ENCODE measurements around the gene INPP4B. TPM values are rescaled to one million over a fixed set of nuclear protein-coding genes. Genes with fewer than 3 reads are reported as not detected.

The INPP4B gene
- total RNA-seq, 2 donors from 2014 or later, result 10.0 to 14.1 TPM

DNA sequence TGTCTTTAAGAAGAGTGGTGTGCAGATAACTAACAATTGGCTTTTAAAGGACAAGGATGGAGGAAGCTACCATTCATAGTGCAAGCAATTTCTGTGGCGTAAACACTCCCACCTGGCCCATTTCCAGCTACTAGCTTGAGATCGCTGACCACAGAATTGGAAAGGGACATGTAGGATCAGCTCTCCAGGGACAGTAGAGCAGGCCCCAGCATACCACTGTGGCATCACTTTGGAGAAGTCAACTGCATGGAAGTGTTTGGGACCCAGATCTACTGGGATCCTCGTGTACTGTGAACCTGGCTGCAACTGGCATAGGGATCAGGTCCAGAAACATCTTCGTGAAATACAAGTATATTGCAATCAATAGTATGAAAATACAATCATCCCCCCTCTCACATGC is 515.0 kb downstream of the INPP4B start:
- Histone ChIP-seq H3K9me3 (no peaks in the 10 kb centered on the region), H3K27me3 (no peaks in the 10 kb centered on the region), H3K4me3 (no peak overlapping the region), H3K27ac (no peak overlapping the region), H3K9ac (ENCODE audit: low read depth in 2 of 2, low read length in 2 of 2) (no peak overlapping the region), H3K4me1 (no peaks in the 10 kb centered on the region), H3K36me3 (no peaks in the 10 kb centered on the region)
- DNase-seq, result no peak
- intact Hi-C loops (cut with DNase I), result no loop called here
- TF ChIP-seq, protein P1, sequence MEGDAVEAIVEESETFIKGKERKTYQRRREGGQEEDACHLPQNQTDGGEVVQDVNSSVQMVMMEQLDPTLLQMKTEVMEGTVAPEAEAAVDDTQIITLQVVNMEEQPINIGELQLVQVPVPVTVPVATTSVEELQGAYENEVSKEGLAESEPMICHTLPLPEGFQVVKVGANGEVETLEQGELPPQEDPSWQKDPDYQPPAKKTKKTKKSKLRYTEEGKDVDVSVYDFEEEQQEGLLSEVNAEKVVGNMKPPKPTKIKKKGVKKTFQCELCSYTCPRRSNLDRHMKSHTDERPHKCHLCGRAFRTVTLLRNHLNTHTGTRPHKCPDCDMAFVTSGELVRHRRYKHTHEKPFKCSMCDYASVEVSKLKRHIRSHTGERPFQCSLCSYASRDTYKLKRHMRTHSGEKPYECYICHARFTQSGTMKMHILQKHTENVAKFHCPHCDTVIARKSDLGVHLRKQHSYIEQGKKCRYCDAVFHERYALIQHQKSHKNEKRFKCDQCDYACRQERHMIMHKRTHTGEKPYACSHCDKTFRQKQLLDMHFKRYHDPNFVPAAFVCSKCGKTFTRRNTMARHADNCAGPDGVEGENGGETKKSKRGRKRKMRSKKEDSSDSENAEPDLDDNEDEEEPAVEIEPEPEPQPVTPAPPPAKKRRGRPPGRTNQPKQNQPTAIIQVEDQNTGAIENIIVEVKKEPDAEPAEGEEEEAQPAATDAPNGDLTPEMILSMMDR (IDR thresholded peaks at IDR 0.05), result no peak

DNA sequence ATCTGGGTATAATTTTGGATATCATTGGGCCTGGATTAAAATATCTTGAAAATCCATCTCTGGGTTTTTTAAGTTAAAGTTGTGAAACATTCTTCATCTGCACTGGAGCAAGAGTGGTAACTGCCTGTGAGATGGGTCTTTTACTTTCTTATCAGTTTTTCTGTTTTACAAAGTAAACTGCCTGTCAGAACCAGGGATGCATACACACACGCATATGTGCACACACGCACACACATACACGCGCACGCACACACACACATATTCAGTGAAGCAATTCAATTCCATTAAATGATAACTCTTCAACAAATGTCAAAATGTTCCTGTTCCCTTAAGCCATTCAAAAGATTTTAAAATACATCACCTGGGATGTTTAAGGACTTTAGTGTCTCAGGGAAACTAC is 515.8 kb downstream of the INPP4B start:
- intact Hi-C loops (cut with DNase I), result no loop called here
- Histone ChIP-seq H3K36me3 (no peaks in the 10 kb centered on the region), H3K27ac (no peak overlapping the region), H3K9ac (ENCODE audit: low read depth in 2 of 2, low read length in 2 of 2) (no peak overlapping the region), H3K9me3 (no peaks in the 10 kb centered on the region), H3K27me3 (no peaks in the 10 kb centered on the region), H3K4me1 (no peaks in the 10 kb centered on the region), H3K4me3 (no peak overlapping the region)
- TF ChIP-seq, protein P1 (IDR thresholded peaks at IDR 0.05), result no peak
- no peak for DNase-seq

DNA sequence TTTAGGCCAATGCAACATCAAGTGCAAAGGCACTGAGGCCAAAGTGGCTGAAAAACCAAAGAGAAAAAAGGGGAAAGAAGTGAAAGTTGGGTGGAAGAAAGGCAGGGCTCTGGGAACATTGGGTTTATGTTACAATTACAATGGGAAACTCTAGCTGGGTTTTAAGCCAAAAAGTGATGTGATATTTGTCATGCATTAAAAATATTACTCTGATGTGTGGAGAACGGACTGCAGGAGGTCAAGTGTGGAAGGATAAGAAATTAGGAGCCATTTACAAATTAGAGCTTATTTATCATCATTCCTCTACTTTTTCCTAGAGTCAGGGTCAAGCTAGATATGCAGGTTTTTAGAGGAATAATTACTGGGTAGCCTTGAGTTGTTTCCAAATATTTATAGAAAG is 516.8 kb downstream of the INPP4B start:
- TF ChIP-seq, protein P1 (IDR thresholded peaks at IDR 0.05), result no peak
- Histone ChIP-seq H3K4me1 (no peaks in the 10 kb centered on the region), H3K36me3 (no peaks in the 10 kb centered on the region), H3K9ac (ENCODE audit: low read depth in 2 of 2, low read length in 2 of 2) (no peak overlapping the region), H3K9me3 (no peaks in the 10 kb centered on the region), H3K27ac (no peak overlapping the region), H3K4me3 (no peak overlapping the region), H3K27me3 (no peaks in the 10 kb centered on the region)
- no peak for DNase-seq
- intact Hi-C loops (cut with DNase I), result no loop called here

DNA sequence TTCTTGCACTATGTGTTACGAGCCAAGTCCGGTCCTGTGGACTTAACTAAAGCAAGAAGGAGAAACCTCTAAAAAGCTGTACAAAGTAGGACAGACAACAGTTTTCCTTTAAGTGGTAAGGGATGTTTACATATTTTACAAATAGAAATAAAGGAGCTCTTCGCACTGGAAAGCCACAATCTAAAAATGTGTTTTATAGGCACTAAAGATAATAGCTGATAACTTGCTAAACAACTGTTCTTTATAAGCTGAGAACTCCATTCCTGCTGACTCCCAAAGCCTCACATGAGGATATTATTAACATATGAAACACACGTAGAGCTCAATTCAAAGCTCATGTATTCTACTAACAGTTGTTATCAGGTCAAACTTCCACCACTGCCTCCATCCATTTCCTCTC is 519.9 kb downstream of the INPP4B start:
- no peak overlapping the region for H3K27ac ChIP-seq
- TF ChIP-seq, protein P1 (IDR thresholded peaks at IDR 0.05), result no peak
- H3K4me1 ChIP-seq, result no peaks in the 10 kb centered on the region
- H3K27me3 ChIP-seq, result no peaks in the 10 kb centered on the region
- H3K9me3 ChIP-seq, result no peaks in the 10 kb centered on the region
- intact Hi-C loops (cut with DNase I), result no loop called here
- no peaks in the 10 kb centered on the region for H3K36me3 ChIP-seq
- no peak for DNase-seq
- H3K4me3 ChIP-seq, result no peak overlapping the region
- no peak overlapping the region for H3K9ac ChIP-seq (ENCODE audit: low read depth in 2 of 2, low read length in 2 of 2)

DNA sequence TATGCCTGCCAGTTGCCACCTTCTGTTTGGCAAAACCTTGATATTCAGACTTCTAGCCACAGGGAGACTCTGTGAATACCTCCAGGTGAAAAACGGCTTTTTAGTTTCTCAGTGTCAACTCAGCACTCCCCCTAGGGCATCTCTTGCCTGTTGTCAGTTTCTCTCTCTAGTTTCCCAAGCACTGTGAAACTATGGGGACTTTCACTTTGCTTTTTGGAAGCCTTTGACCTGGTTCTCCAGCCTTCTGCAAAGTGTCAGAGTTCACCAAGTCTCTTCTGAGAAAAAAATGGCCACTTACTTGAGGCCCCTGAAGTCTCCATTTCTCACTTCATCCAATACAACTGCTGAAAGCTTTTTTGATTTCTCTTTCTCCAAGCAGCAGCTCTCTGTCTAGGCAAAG is 521.5 kb downstream of the INPP4B start:
- TF ChIP-seq, protein P1 (IDR thresholded peaks at IDR 0.05), result no peak
- intact Hi-C loops (cut with DNase I), result no loop called here
- H3K36me3 ChIP-seq, result no peaks in the 10 kb centered on the region

DNA sequence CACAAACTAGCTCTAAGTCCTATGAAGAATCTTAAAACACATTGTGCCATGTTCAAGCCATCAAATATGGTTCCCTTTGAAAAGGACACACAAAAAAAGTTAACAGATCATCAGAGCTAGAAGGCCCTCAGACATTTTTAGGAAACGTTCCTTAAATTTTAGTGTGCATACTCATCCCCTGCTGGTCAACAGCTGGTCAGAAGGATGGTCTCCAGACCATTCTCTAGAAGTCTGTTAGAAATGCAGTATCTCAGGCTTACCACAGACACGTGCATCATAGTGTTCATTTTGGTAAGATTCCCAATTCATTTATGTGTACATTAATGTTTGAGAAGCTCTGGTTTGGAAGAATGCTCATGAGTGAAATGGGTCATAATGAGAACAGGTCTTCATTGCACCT is 523.1 kb downstream of the INPP4B start:
- Histone ChIP-seq H3K27me3 (no peaks in the 10 kb centered on the region), H3K4me1 (no peaks in the 10 kb centered on the region), H3K9ac (ENCODE audit: low read depth in 2 of 2, low read length in 2 of 2) (no peak overlapping the region), H3K4me3 (no peak overlapping the region), H3K36me3 (no peaks in the 10 kb centered on the region), H3K9me3 (no peaks in the 10 kb centered on the region), H3K27ac (no peak overlapping the region)
- intact Hi-C loops (cut with DNase I), result no loop called here
- DNase-seq, result no peak
- TF ChIP-seq, protein P1 (IDR thresholded peaks at IDR 0.05), result no peak

More for the DNA sequence above, 521.5 kb downstream of the INPP4B start:
- Histone ChIP-seq H3K4me3 (no peak overlapping the region), H3K27me3 (no peaks in the 10 kb centered on the region), H3K4me1 (no peaks in the 10 kb centered on the region), H3K9me3 (no peaks in the 10 kb centered on the region), H3K9ac (ENCODE audit: low read depth in 2 of 2, low read length in 2 of 2) (no peak overlapping the region), H3K27ac (no peak overlapping the region)
- no peak for DNase-seq

Data from colonic mucosa (tissue), 4 donors.